ENCODE measurements around the gene TRIM22. TPM values are rescaled to one million over a fixed set of nuclear protein-coding genes. Genes with fewer than 3 reads are reported as not detected.
"Not testable (repeated sequence)": the region's sequence is repeated elsewhere in the genome, so short reads cannot be mapped to it uniquely, and the experiment has no call there.

Gene TRIM22
- 1.3 and 1.7 TPM in 2 replicates for total RNA-seq (2014; rRNA removed; shearing (Covaris generic))

GRCh38 chr11:5689551-5689983 lies at the start of gene TRIM22:
TRIM22 (plus strand) TSS chr11:5689790; CDS start chr11:5696233, 6,443 bp downstream.
- DNase-seq (ENCODE audit: low spot score) = peak; percentile 24
- in situ Hi-C loops (cut with HindIII; ENCODE audit: low sequenced_read_pairs) = no loop called here

- in situ Hi-C loops (cut with HindIII; ENCODE audit: low sequenced_read_pairs) = no loop called here
- DNase-seq (ENCODE audit: low spot score) = no peak
Observed at GRCh38 chr11:5639953-5640352, 49.6 kb upstream of the TRIM22 start.

GRCh38 chr11:5643585-5643984 lies 46.0 kb upstream of the TRIM22 start:
- in situ Hi-C loops (cut with HindIII; ENCODE audit: low sequenced_read_pairs) = no loop called here

GRCh38 chr11:5646139-5646538 lies 43.5 kb upstream of the TRIM22 start:
- in situ Hi-C loops (cut with HindIII; ENCODE audit: low sequenced_read_pairs) = no loop called here
- no peak for DNase-seq (ENCODE audit: low spot score)

More at GRCh38 chr11:5643585-5643984, 46.0 kb upstream of the TRIM22 start:
- DNase-seq (ENCODE audit: low spot score) = no peak

- no peak for DNase-seq (ENCODE audit: low spot score)
- in situ Hi-C loops (cut with HindIII; ENCODE audit: low sequenced_read_pairs) = no loop called here
Observed at GRCh38 chr11:5655474-5655873, 34.1 kb upstream of the TRIM22 start.

GRCh38 chr11:5656956-5657355 lies 32.6 kb upstream of the TRIM22 start:
- in situ Hi-C loops (cut with HindIII; ENCODE audit: low sequenced_read_pairs); DNase-seq (ENCODE audit: low spot score): not testable (repeated sequence)

GRCh38 chr11:5658318-5658717 lies 31.3 kb upstream of the TRIM22 start:
- no peak for DNase-seq (ENCODE audit: low spot score)
- in situ Hi-C loops (cut with HindIII; ENCODE audit: low sequenced_read_pairs) = no loop called here

- in situ Hi-C loops (cut with HindIII; ENCODE audit: low sequenced_read_pairs) = no loop called here
- no peak for DNase-seq (ENCODE audit: low spot score)
Observed at GRCh38 chr11:5663511-5663910, 26.1 kb upstream of the TRIM22 start.

GRCh38 chr11:5665051-5665570 lies 24.5 kb upstream of the TRIM22 start:
- no peak for DNase-seq (ENCODE audit: low spot score)

GRCh38 chr11:5665746-5666401 lies 23.7 kb upstream of the TRIM22 start:
- in situ Hi-C loops (cut with HindIII; ENCODE audit: low sequenced_read_pairs) = no loop called here

More at GRCh38 chr11:5665051-5665570, 24.5 kb upstream of the TRIM22 start:
- in situ Hi-C loops (cut with HindIII; ENCODE audit: low sequenced_read_pairs) = no loop called here

GRCh38 chr11:5666402-5666793 lies 23.2 kb upstream of the TRIM22 start:
- in situ Hi-C loops (cut with HindIII; ENCODE audit: low sequenced_read_pairs) = no loop called here

More at GRCh38 chr11:5665746-5666401, 23.7 kb upstream of the TRIM22 start:
- DNase-seq (ENCODE audit: low spot score) = no peak

GRCh38 chr11:5671831-5672230 lies 17.8 kb upstream of the TRIM22 start:
- no peak for DNase-seq (ENCODE audit: low spot score)
- in situ Hi-C loops (cut with HindIII; ENCODE audit: low sequenced_read_pairs) = no loop called here

More at GRCh38 chr11:5666402-5666793, 23.2 kb upstream of the TRIM22 start:
- no peak for DNase-seq (ENCODE audit: low spot score)

- in situ Hi-C loops (cut with HindIII; ENCODE audit: low sequenced_read_pairs) = no loop called here
- DNase-seq (ENCODE audit: low spot score) = no peak
Observed at GRCh38 chr11:5674391-5674790, 15.2 kb upstream of the TRIM22 start.

GRCh38 chr11:5679811-5680210 lies 9.8 kb upstream of the TRIM22 start:
- DNase-seq (ENCODE audit: low spot score) = no peak
- in situ Hi-C loops (cut with HindIII; ENCODE audit: low sequenced_read_pairs) = no loop called here

GRCh38 chr11:5682890-5683441 lies 6.6 kb upstream of the TRIM22 start:
- DNase-seq (ENCODE audit: low spot score); in situ Hi-C loops (cut with HindIII; ENCODE audit: low sequenced_read_pairs): not testable (repeated sequence)

- DNase-seq (ENCODE audit: low spot score); in situ Hi-C loops (cut with HindIII; ENCODE audit: low sequenced_read_pairs): not testable (repeated sequence)
Observed at GRCh38 chr11:5683620-5684019, 6.0 kb upstream of the TRIM22 start.

GRCh38 chr11:5684036-5684645 lies 5.4 kb upstream of the TRIM22 start:
- in situ Hi-C loops (cut with HindIII; ENCODE audit: low sequenced_read_pairs) = no loop called here
- DNase-seq (ENCODE audit: low spot score) = no peak

GRCh38 chr11:5684646-5685362 lies 4.8 kb upstream of the TRIM22 start, which contains the start of gene TRIM5:
TRIM5 (minus strand) TSS chr11:5685074; CDS start chr11:5680177, 4,897 bp downstream.
- DNase-seq (ENCODE audit: low spot score) = peak; percentile 40
- in situ Hi-C loops (cut with HindIII; ENCODE audit: low sequenced_read_pairs) = no loop called here

- no peak for DNase-seq (ENCODE audit: low spot score)
- in situ Hi-C loops (cut with HindIII; ENCODE audit: low sequenced_read_pairs) = no loop called here
Observed at GRCh38 chr11:5686426-5686825, 3.2 kb upstream of the TRIM22 start.

Data from G401 (cell line).